Measurements from ENCODE around the gene EXOSC5. TPM values are rescaled to one million over a fixed set of nuclear protein-coding genes. Genes with fewer than 3 reads are reported as not detected.
"Not testable (repeated sequence)": the region's sequence is repeated elsewhere in the genome, so short reads cannot be mapped to it uniquely, and the experiment has no call there.

EXOSC5 gene
- polyA plus RNA-seq, 1 of the 3 experiments (the other 2 are of a cell fraction): 74.1 TPM

GRCh38 chr19:41350735-41351338, 46.3 kb downstream of the EXOSC5 start:
- peak overlapping the region; percentile 65 to 99 for H3K4me3 ChIP-seq (ENCODE audit: low read depth in 2 of 2, low read length in 1 of 2)
- TF ChIP-seq MAX (IDR thresholded peaks at IDR 0.05; ENCODE audit: low read depth) (peak; percentile 6; the same call in 1 of the 2 replicates), EZH2phosphoT487 (IDR thresholded peaks at IDR 0.05; ENCODE audit: borderline replicate concordance, low read depth) (no peak), JUND (IDR thresholded peaks at IDR 0.05) (no peak), REST (IDR thresholded peaks at IDR 0.05; ENCODE audit: low read depth, low read length) (no peak), RFX5 (IDR thresholded peaks at IDR 0.05; ENCODE audit: low read length) (no peak), TEAD4 (IDR thresholded peaks at IDR 0.05; ENCODE audit: borderline replicate concordance, insufficient read depth) (no peak), MXI1 (IDR thresholded peaks at IDR 0.05; ENCODE audit: low read depth, low read length) (no peak), NRF1 (IDR thresholded peaks at IDR 0.05; ENCODE audit: low read depth, low read length) (no peak)

GRCh38 chr19:41346916-41347315, 50.2 kb downstream of the EXOSC5 start:
- H3K4me3 ChIP-seq (ENCODE audit: low read depth in 2 of 2, low read length in 1 of 2); H3K27ac ChIP-seq (ENCODE audit: low read depth in 2 of 2, low read length in 1 of 2); H3K4me1 ChIP-seq (ENCODE audit: control insufficient read depth in 1 of 2, insufficient read depth in 2 of 2, low read depth in 1 of 2, low read length in 1 of 2); H3K27me3 ChIP-seq (ENCODE audit: insufficient read depth); CTCF ChIA-PET; POLR2A ChIA-PET; H3F3A ChIP-seq (replicated peaks; ENCODE audit: insufficient read depth); DNase-seq; H3K4me2 ChIP-seq; H3K9me2 ChIP-seq; H3K9me3 ChIP-seq; H3K9ac ChIP-seq; H2AFZ ChIP-seq (ENCODE audit: low read depth): not testable (repeated sequence)
- Histone ChIP-seq H3K36me3 (replicated peaks in 1 of 2; ENCODE audit: control insufficient read depth in 1 of 2, insufficient read depth in 2 of 2, low read length in 1 of 2) (peaks cover 9 to 72% of the 10 kb centered on the region in 2 experiments), H4K20me1 (ENCODE audit: insufficient read depth) (peaks cover 91% of the 10 kb centered on the region), H3K79me2 (ENCODE audit: insufficient read depth) (peaks cover 97% of the 10 kb centered on the region)
- WGBS (ENCODE audit: low lambda C conversion rate): 94% methylated on average over 9 of the region's 9 CpGs

More at GRCh38 chr19:41350735-41351338, 46.3 kb downstream of the EXOSC5 start:
- H3K9me3 ChIP-seq: no peaks in the 10 kb centered on the region
- H3K27ac ChIP-seq (ENCODE audit: low read depth in 2 of 2, low read length in 1 of 2): peak overlapping the region in 1 of 2 experiments; percentile 79; a peak in 1 of 4 replicates
- ChIA-PET CTCF (interaction anchor here (0.7 to 3.4 kb wide), 4 partner anchors 10 to 43 kb away, joined by 3 to 29 read pairs (median 12); no protein-coding TSS in a partner anchor), POLR2A (interaction anchor here (0.7 kb wide), 1 partner anchor 26 kb away, joined by 3 read pairs; no protein-coding TSS in a partner anchor)
- H3K36me3 ChIP-seq (replicated peaks in 1 of 2; ENCODE audit: control insufficient read depth in 1 of 2, insufficient read depth in 2 of 2, low read length in 1 of 2): peaks cover 0 to 38% of the 10 kb centered on the region in 2 experiments
- 42% methylated on average over 22 of the region's 22 CpGs for WGBS (ENCODE audit: low lambda C conversion rate)
- H2AFZ ChIP-seq (ENCODE audit: low read depth): no peak overlapping the region
- H3F3A ChIP-seq (replicated peaks; ENCODE audit: insufficient read depth): peaks cover 9% of the 10 kb centered on the region
- peak overlapping the region; percentile 92; the same call in 1 of the 2 replicates for H3K9ac ChIP-seq
- H3K27me3 ChIP-seq (ENCODE audit: insufficient read depth): no peaks in the 10 kb centered on the region
- peak overlapping the region; percentile 99 for H3K4me2 ChIP-seq
- H4K20me1 ChIP-seq (ENCODE audit: insufficient read depth): peaks cover 71% of the 10 kb centered on the region
- DNase-seq: peak; percentile 16
- peaks cover 78% of the 10 kb centered on the region for H3K79me2 ChIP-seq (ENCODE audit: insufficient read depth)
- H3K9me2 ChIP-seq: no peaks in the 10 kb centered on the region
- peaks cover 0 to 33% of the 10 kb centered on the region in 2 experiments; a peak in 2 of 4 replicates for H3K4me1 ChIP-seq (ENCODE audit: control insufficient read depth in 1 of 2, insufficient read depth in 2 of 2, low read depth in 1 of 2, low read length in 1 of 2)

Measured in SK-N-SH (cell line).